NB4 (cell line): ENCODE data around the gene PLCD1.

Source experiments
- CTCF ChIP-seq: IDR thresholded peaks from one replicate; pipeline ENCODE4 v1.5.1; 2012; ENCODE audit warnings: low read depth, low read length
- MAX ChIP-seq: IDR thresholded peaks from 2 replicates; pipeline ENCODE4 v1.6.1; 2011; ENCODE audit warnings: low read depth, low read length
- POLR2A ChIP-seq: IDR thresholded peaks from 2 replicates; pipeline ENCODE4 v1.6.1; 2011; ENCODE audit warnings: mild to moderate bottlenecking; ENCODE audit not compliant: insufficient read length; ENCODE audit errors: extremely low read depth

GRCh38 chr3:37993460-37993819 lies 36.0 kb downstream of the PLCD1 start:
- TF ChIP-seq CTCF (no peak), POLR2A (no peak), MAX (no peak)
